GM19035 (cell line): ENCODE measurements around the gene S100A10.

ENCODE experiments used
- ATAC-seq: cut with Tn5 transposase; IDR thresholded peaks from one replicate; pipeline ENCODE4 v1.9.1; 2021; ENCODE audit not compliant: unreplicated experiment

The S100A10 gene

DNA sequence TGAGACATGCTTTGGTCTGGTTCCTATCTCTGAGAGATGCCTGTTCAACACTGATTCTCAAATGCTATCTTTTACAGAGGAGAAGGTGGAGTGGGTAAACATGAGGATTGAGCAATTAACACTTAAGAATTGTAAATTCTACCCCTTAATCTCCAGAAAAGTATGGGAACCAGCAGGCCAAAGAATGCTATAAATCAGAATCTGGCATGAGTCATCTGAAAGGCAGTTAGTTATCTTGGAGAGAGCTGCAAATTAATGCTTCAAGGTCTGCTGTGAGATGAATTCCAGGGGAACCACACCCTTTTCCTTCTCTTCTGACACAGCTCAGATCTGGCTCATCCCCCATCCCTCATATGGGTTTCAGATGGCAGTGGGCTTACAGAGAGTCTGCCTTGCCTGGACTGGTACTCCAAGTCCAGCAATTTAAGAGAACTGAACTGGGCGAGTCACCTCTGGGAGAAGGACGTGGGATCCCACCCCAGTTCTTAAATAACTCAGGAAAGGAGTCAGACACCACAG lies 5.2 kb downstream of the S100A10 start:
- ATAC-seq = no peak

DNA sequence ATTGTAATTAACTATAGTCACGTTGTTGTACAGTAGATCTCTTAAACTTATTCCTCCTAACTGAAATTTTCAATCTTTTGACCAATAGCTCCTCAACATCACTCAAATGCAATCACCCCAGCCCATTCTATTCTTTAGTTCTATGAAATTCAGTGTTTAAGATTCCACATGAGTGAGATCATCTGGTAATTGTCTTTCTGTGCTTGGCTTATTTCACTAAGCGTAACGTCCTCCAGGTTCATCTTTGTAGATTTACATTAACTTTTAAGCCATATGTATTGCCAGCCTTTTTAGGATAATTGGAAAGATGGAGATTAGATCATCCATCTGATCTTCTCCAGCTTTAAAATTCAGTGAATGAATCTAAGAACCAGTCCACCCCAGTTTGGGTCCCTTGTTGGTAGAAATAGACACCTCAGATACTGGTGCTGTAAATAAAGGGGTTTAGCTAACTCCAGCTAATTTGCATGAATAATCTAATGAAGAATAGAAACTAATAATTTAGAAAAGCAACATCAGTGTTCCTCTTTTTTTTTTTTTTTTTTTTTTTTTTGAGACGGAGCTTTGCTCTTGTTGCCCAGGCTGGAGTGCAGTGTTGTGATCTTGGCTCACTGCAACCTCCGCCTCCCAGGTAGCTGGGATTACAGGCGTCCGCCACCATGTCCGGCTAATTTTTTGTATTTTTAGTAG lies 7.0 kb downstream of the S100A10 start:
- ATAC-seq = no peak

DNA sequence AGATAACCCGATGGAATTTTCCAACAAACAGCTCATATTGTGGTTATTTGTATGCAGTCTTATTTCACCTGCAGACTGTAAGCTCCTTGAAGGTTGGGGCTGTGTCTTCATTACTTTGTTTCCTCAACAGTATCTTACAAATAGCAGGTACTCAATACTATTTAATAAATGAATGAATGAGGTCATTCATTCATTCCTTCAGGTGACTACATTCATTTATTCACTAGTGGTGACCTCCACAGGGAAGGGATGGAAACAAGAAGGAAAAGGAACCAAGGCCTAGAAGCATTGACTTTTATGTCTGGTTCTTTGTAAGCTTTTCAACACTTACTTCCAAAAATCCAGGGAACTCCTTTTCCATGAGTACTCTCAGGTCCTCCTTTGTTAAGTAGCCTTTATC lies 7.9 kb downstream of the S100A10 start:
- ATAC-seq = no peak

DNA sequence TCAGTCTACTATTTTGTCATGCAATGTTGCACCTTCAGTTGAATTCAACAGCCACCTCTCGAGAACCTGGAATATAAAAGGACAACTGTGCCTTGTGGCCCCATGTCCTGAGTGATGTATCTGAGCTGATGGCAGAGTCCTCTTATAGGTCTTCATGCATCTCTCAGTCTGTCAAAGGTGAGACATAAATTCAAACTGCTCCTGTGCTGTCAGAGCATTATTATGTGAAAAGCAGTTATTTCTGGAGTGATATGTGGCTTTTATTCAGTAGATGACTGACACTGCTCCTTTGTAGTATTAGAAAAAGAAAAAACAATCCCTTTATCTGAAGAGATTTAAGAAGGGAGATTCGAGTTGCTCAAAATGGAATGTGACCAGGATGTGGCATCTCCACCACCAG lies 8.4 kb downstream of the S100A10 start:
- no peak for ATAC-seq

DNA sequence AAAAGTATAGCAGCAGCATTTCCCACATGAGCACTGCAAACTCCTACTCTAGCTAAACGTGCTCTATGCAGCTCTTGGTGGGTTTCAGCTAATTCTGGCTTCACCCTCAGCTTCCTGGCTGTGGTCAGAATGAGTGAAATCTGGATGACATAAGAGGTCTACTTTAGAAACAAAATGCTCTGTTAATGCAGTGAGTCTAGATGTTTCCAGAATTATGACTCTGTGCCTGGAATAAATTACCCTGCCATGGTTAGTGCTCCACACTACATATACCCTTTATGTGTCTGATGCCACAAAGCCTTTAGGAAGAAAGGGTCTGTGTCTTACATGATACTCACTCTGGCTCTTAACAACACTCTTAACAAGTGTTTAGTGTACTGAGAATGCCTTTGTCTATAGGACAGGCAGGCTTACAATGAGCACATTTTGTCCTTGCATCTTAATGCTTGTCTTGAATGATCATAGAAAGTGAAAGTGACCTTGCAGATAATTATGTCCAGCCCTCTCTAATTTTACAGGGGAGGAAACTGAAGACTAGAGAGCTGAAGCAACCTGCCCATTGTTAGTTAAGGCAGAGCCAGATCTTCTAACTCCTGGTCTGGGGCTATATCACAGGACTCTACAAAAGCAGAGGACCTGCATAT lies 9.2 kb downstream of the S100A10 start:
- ATAC-seq = peak; percentile 78

DNA sequence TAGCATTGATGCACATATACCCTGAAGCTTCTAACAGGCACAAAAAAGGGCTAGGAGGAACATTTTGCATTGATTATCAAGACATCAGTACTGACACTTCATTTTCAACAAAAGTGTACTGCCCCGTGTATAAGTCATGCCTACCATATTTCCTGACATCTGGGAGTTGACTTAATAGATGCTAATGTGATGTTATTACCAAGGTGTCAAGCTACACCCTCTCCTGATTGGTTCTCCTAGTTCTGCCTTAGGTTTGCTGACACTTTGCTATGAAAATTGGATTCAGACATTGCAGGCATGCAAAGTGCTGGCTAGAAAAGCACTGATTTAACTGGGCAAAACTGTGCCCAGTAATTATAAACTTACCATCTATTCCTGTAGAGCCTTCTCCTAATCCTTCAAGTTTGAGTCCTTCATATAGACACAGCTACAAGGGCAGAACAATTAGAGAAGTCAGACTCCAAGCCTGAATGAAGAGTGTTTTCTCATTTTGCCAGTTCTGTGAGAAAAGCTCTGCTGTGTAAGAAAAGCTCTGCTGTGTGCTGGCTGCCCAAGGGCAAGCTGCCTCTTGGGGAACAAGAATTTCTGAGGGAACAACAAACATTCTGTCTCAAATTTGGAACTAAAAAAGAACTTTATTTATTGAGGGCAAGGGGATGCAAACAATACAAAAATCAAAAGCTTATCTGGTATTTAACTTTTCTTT lies 11.2 kb downstream of the S100A10 start:
- ATAC-seq = no peak

DNA sequence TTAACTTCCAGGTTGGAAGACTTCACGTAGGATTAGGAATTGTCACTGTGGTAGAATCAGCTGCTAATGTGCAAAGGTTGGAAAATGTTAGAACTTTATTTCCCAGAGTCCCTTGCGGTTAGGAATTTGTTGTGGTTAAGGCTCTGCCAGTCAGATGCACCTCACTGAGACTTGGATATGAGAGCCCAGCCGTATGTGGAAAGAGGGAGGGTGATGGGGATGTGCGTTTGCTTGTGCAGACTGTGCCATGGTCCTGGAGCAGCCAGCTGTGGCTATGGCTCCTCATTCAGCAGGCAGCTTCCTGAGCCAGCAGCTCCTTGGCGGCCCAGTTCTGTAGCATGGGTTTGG lies 12.5 kb downstream of the S100A10 start:
- no peak for ATAC-seq

DNA sequence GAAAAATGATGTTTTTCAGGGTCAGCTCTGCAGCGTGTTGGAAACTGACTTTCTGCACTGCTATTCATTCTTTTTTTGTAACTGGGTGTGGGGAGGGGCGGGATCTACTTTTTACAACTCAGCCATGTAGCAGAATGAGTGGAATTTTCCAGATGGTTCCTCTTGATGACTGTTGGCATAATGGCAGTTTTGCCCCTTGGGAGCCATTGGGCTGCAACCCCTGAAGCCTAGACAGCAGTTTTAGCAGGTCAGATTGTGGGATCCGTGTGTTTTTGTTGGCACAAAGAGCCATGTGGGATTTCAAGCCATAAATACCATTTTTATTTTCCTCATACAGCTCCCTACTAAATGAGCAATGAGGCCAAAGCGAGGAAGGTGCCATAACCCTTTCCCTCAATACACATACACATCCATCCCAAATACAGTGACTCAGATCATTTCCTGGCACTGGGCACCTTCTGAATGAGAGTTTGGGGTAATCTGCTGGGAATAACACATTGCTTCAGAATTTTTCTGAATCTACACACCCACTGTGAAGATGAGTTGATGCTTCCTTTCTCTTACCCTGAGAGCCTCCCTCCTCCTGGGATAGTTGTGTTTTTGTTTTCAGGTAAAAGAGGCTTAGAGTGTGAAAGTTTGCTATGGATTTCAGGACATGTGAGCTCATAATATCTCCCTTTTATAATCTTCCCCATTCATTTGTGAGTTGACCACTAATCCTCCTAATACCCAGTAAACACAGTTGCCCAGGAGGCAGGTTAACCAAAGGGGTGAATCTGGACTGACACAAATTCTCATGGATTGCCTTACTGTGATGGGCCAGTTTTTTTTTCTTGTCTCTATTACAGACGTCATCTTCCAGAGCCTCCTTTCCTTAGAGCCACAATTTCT lies 13.1 kb downstream of the S100A10 start:
- ATAC-seq = no peak

DNA sequence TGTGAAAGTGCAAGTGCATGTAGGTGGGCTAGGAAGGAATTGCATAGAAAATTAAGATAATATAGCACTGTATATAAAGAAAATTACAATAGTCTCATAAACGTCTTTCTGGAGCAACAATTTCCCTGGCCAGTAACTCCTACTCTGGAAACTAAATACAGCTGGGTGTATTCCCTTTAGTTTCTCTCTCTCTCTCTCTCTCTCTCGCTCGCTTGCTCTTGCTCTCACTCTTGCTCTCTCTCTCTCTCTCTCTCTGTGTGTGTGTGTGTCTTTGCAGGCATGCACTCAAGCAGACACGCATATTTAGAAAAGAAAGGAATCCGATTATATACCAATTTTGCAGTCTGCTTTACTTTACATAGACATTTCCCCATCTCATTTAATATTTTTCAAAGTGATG lies 14.7 kb downstream of the S100A10 start:
- ATAC-seq = no peak

DNA sequence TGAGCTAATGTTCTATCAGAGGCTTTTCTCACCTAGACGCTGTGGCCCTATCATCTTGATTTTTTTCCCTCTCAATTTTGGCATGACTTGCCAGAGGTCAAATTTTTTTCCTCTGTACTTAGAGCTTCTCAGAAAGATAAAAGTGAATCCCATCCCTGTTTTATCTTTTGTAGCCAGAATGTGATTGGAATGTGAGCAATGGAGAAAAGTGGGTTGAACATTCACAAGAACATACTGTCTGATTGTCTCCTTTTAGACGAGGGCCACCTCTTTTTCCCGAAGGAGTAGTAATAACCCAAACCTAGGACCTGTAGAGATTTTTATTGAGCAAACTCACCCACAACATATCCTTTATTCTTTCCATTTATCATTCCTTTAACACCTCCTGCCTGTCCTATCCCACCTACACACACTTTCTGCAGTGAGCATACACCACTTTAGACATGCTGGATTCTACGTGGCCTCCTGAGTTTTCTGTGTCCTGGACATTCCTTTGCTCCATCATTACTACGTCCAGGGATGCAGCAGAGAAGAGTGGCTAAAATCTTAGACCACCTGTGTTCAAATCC lies 15.9 kb downstream of the S100A10 start:
- no peak for ATAC-seq

DNA sequence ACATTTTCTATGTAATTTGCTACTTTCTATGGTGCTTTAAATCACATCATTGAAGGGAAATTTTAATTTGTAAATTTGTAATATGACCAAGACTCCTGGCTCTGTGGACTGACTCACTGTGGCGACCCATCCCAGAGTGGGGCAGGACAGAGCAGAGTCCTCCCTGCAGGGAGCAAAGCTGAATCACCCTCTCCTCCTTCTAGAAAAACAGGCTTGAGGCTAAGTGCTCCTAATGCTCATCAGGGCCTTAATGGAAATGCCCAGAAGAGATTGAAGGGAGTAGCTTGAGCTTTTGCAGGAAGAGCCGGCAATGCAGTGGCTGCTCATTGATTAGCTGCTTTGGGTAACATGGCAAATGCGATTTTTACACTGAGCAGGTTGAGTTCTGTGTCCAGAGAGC lies 16.8 kb downstream of the S100A10 start:
- ATAC-seq = no peak

DNA sequence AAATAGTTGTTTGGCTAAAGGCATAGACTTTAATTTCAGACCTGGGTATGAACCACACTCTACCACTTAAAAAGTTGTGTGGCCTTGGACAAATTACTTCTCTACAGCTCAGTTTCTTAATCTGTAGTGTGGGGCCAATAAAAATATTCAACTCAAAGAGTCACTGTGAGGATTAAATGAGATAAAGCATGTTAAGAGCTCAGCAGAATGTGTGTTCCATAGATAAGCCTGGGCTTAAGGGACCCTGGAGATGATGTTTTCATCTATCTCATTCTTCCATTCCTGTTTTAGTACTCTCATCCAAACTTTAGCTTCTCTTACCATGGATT lies 17.7 kb downstream of the S100A10 start:
- ATAC-seq = no peak

DNA sequence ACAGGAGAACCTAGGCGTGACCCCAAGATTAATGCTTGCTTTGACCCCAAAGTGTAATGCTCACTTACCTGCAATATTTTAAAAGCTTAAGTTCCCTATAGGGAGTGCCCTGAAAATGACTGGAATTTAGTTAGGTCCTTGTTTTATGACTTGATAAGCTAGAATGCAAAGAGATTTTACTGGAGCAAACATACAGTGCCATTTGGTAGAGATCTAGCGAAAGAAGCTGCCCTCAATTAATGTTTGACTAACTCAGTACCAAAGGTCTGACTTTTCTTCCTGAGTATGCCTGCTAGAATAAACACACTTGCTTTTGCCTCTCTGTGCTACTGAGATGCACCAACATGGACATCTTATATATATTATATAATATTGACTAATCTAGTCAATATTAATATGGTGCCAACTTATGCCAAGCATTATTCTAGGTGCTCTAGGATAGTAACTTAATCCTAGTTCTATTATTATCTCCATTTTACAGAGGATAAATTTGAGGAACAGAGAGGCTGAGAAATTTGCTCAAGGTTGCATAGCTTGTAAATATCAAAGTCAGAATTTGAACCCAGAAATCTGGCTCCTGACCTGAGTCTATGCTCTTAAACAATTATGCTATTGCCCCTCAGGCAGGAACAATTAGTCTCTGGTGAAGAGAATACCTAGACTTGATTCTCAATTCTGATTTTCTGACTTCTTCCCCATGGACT lies 18.2 kb downstream of the S100A10 start:
- ATAC-seq = no peak

DNA sequence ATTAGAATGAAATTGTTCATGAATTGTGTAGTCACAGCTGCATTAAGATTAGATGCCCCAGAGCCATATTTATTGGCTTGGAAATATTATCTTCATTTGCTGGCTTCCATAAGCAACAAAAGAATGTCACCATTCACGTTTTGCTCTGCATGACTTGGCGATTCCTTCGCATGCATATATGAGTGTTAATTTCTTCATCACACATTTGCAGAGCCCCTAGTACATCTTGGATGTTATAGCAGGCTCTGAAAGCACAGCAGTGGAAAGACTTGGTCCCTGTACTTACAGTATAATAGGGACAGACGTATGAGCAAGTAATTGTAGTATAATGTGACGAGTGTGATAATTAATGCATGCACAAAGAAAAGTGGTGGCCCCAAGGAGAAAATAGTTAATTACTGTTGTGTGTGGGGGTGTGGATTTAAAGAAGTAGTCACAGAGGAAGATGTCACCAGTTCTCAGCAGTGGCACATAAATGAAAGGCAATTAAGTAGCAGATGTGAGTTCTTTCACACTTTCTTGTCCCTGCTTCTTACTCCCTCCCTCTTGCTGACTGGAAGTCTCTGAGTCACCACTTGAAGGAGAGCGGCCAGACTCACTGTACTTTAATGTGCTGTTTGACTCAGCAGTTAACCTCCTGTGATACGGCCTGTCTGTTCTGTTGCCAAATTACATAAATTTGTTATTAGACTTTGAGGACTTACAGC lies 21.0 kb downstream of the S100A10 start:
- ATAC-seq = no peak

DNA sequence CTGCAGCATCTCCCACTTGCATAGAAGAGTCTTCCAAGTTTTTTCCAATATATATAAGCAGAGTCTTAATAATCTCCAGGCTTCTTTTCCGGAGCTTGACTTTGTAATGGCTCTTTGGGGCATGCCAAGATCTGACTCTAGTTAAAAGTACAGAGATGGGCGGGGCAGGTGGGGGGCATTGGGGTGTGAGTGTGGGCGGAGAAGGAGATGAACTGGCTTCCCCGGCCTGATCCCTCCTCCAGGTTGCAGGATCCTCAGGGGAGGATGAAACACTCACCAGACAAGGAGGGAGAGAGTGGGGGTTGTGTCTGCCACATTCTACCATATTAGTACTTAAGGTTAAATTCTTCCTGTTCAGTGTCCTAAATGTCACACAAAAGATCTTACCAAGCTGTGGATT lies 23.0 kb downstream of the S100A10 start:
- ATAC-seq = no peak

DNA sequence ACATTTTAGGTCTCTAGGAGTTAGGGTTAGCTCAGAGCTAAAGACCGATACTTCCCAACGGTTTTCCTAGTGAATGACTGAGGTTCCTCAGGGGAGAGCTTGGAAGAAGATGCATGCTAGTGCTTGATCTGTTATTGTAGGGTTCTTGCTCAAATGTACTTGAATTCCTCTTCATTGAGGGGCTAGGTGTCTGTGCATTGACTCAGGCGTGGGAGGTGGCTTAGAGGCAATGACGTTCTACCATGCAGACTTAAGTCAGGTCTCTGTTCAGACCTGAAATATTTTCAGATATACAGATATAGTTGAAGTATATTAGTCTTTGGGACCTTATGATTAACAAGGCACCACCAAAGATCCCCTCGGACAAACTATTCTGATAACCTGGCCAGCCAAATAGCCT lies 23.5 kb downstream of the S100A10 start:
- no peak for ATAC-seq

DNA sequence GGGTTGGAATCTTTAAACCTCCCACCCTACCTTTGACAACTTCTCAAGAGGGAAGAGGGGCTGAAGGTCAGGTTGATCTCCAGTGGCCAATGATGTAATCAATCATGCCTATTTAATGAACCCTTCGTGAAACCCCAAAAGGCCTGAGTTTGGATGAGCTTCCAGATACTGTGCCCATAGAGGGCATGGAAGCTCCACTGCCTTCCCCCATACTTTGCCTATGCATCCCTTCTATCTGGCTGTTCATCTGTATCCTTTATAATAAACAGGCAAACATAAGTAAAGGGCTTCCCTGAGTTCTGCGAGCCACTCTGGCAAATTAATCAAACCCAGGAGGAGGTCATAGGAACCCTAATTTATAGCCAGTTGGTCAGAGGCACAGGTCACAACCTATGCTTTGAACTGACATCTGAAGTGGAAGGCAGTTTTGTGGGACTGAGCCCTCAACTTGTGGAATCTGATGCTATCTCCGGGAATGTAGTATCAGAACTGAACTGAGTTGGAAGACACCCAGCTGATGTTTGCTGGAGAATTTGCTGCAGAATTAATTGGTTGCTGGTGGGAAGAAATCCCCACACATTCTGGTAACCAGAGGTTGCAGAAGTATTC lies 24.8 kb downstream of the S100A10 start:
- no peak for ATAC-seq

DNA sequence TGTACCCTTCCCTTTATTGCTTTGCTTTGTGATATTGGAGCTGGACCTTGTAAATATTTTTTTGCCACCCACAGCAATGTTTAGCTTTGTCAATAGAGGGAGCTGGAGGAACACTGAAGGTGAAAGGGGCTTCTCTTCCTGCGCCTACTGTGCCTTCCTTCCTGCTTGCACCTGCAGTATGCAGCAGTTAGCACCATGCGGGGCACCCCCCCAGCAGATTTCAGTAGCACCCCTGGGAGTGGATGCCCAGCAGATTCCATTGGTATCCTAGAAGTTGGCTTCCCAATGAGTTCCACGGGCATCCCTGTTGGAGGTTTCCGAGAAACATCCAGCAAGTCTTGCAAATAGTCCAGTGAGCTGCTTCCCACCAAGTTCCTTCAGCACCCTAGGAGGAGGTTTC lies 25.6 kb downstream of the S100A10 start:
- no peak for ATAC-seq

DNA sequence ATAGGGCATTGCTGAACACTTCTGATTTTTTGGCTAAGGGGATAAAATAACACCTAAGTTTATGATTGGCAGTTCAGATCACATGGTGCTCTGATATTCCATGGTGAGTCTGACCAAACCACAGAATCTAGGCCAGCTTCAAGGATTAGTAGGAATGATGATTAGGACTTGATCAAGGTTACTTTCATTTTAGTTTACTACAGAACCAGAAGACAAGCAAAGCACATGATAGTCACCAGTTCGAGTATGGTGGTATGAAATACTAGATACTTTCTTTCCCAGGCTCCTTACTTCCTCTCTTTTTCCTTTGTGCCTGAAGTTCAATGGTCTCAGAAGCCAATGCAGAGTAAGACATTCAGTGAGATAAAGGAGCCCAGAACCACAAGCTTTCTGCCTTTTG lies 26.6 kb downstream of the S100A10 start:
- ATAC-seq = no peak
